SJCRH30 (cell line): ENCODE results near the gene ALG13. TPM values are rescaled to one million over a fixed set of nuclear protein-coding genes. Genes with fewer than 3 reads are reported as not detected.

Experiments
- total RNA-seq: library from RNA; depleted of rRNA; stranded (reverse); fragments of >200 nt; shearing (Covaris generic); gene quantifications from 2 replicates; pipeline ENCODE4 v1.2.3, GENCODE V29; 2014; rRNA removed

Gene ALG13
- total RNA-seq, 1 experiment from 2014 or later = 114 TPM

Other genes starting within 250 kb of the ALG13 start
- 0.04 TPM in 1 of 2 replicates, not detected in the other for gene SERTM2, start 169.5 kb upstream of the ALG13 start, total RNA-seq
- gene TRPC5OS, start 195.0 kb downstream of the ALG13 start, total RNA-seq = not detected in 2 replicates